Karpas-422 (cell line): ENCODE measurements around the gene GRID2. TPM values are rescaled to one million over a fixed set of nuclear protein-coding genes. Genes with fewer than 3 reads are reported as not detected.

Experiments used
- DNase-seq: peaks from one replicate; pipeline ENCODE4 v3.0.0-alpha.2; 2015
- H2AFZ ChIP-seq: fragments of 200-600 bp; sonication (generic); 2 replicates; pipeline ENCODE4 v1.6.1; 2014; ENCODE audit warnings: antibody characterized with exemption, low read length, mixed read lengths
- H3K27ac ChIP-seq: fragments of 200-600 bp; sonication (generic); 2 replicates; pipeline ENCODE4 v1.5.1; 2014; ENCODE audit warnings: mild to moderate bottlenecking, low read length, moderate library complexity
- H3K27me3 ChIP-seq: fragments of 200-600 bp; sonication (generic); 2 replicates; pipeline ENCODE4 v1.6.1; 2014; ENCODE audit warnings: low read length, mixed read lengths
- H3K36me3 ChIP-seq: fragments of 200-600 bp; sonication (generic); 2 replicates; pipeline ENCODE4 v1.6.1; 2014; ENCODE audit warnings: low read length, mixed read lengths; ENCODE audit not compliant: insufficient read depth
- H3K4me1 ChIP-seq: fragments of 200-600 bp; sonication (generic); 2 replicates; pipeline ENCODE4 v1.6.1; 2014; ENCODE audit warnings: mild to moderate bottlenecking, low read length, mixed read lengths
- H3K4me2 ChIP-seq: fragments of 200-600 bp; sonication (generic); 2 replicates; pipeline ENCODE4 v1.6.1; 2014; ENCODE audit warnings: low read length, low read depth, mild to moderate bottlenecking; ENCODE audit not compliant: poor library complexity, severe bottlenecking
- H3K4me3 ChIP-seq: fragments of 200-600 bp; sonication (generic); 2 replicates; pipeline ENCODE4 v1.5.1; 2014; ENCODE audit warnings: mild to moderate bottlenecking, antibody characterized with exemption, low read length, mixed read lengths
- H3K79me2 ChIP-seq: fragments of 200-600 bp; sonication (generic); 2 replicates; pipeline ENCODE4 v1.6.1; 2014; ENCODE audit warnings: mild to moderate bottlenecking, low read length, mixed read lengths
- H3K9ac ChIP-seq: fragments of 200-600 bp; sonication (generic); 2 replicates; pipeline ENCODE4 v1.6.0; 2014; ENCODE audit warnings: low read length
- H3K9me2 ChIP-seq: fragments of 200-600 bp; sonication (generic), shearing (Covaris generic); replicated peaks from 2 replicates; pipeline ENCODE4 v1.6.0; 2014; ENCODE audit warnings: mild to moderate bottlenecking, low read length, moderate library complexity; ENCODE audit not compliant: insufficient read depth
- H3K9me3 ChIP-seq: fragments of 300-700, 200-600 bp; sonication (generic); 2 replicates; pipeline ENCODE4 v1.6.1; 2014; ENCODE audit warnings: low read length, mixed read lengths
- H4K20me1 ChIP-seq: fragments of 200-600 bp; sonication (generic); 2 replicates; pipeline ENCODE4 v1.6.1; 2014; ENCODE audit warnings: mild to moderate bottlenecking, antibody characterized with exemption, low read length, low read depth; ENCODE audit not compliant: insufficient read depth
- total RNA-seq: library from RNA; depleted of rRNA; stranded (reverse); fragments of >200 nt; shearing (Covaris generic); gene quantifications from 2 replicates; pipeline ENCODE4 v1.2.3, GENCODE V29; 2014; ENCODE audit warnings: low replicate concordance

GRID2 gene
- total RNA-seq, 1 experiment from 2014 or later = not detected

DNA sequence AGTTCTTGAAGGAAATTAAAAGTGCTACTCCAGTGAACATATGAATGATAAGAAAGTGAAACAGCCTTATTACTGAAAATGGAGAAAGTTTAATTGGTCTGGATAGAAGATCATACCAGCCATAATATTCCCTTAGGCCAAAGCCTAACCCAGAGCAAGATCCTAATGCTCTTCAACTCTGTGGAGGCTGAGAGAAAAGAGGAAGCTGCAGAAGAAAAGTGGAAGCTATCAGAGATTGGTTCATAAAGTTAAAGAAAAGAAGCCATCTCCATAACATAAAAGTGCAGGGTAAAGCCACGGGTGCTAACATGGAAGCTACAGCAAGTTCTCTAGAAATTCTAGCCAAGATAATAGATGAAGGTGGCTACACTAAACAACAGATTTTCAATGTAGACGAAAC is 1439.3 kb downstream of the GRID2 start:
- no peak for DNase-seq
- no peaks in the 10 kb centered on the region for H3K9me2 ChIP-seq
- no peak overlapping the region for H2AFZ ChIP-seq
- H3K36me3 ChIP-seq = no peaks in the 10 kb centered on the region
- no peak overlapping the region for H3K27ac ChIP-seq
- H3K79me2 ChIP-seq = no peaks in the 10 kb centered on the region
- no peaks in the 10 kb centered on the region for H3K9me3 ChIP-seq
- H3K27me3 ChIP-seq = no peaks in the 10 kb centered on the region
- no peaks in the 10 kb centered on the region for H3K4me1 ChIP-seq
- H3K9ac ChIP-seq = no peak overlapping the region
- H3K4me3 ChIP-seq = no peak overlapping the region
- no peaks in the 10 kb centered on the region for H4K20me1 ChIP-seq
- no peak overlapping the region for H3K4me2 ChIP-seq

DNA sequence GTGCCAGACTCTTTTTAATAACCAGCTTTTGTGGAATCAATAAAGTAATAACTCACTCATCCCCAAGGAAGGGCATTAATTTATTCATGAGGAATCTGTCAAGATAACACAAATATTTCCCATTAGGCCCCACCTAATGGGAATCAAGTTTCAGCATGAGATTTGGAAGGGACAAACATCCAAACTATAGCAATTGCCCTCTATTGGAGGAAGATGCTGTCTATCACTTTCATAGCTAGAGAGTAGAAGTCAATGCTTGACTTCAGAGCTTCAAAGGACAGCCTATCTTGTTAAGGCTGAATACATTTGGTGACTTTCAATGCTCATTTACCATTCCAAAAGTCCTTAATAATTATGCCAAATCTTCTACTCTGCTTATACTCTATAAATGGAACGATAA is 1439.9 kb downstream of the GRID2 start:
- Histone ChIP-seq H3K27me3 (no peaks in the 10 kb centered on the region), H3K27ac (no peak overlapping the region), H3K4me3 (no peak overlapping the region), H4K20me1 (no peaks in the 10 kb centered on the region), H3K4me2 (no peak overlapping the region), H3K79me2 (no peaks in the 10 kb centered on the region), H3K36me3 (no peaks in the 10 kb centered on the region), H3K9me3 (no peaks in the 10 kb centered on the region), H3K9ac (no peak overlapping the region), H3K9me2 (no peaks in the 10 kb centered on the region), H3K4me1 (no peaks in the 10 kb centered on the region), H2AFZ (no peak overlapping the region)
- DNase-seq = no peak

DNA sequence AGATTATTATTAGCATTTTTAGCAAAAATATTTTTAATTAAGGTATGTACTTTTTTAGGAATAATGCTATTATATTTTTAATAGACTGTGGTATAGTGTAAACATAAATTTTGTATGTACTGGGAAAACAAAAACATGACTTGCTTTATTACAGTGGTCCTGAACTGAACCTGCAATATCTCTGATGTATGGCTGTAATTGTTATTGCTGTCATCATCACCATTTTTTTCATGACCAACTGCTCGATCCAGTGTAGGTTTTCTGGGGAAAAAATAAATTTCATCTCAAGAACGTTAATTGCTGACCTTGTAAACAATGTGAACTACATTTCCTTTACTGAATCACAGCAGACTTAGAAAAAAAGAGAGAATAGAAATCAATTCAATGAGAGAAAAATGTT is 1441.2 kb downstream of the GRID2 start:
- no peak for DNase-seq
- Histone ChIP-seq H3K4me2 (no peak overlapping the region), H3K4me3 (no peak overlapping the region), H3K9me2 (no peaks in the 10 kb centered on the region), H3K27me3 (no peaks in the 10 kb centered on the region), H3K9me3 (no peaks in the 10 kb centered on the region), H3K27ac (no peak overlapping the region), H3K4me1 (no peaks in the 10 kb centered on the region), H2AFZ (no peak overlapping the region), H3K9ac (no peak overlapping the region), H3K36me3 (no peaks in the 10 kb centered on the region), H4K20me1 (no peaks in the 10 kb centered on the region), H3K79me2 (no peaks in the 10 kb centered on the region)

DNA sequence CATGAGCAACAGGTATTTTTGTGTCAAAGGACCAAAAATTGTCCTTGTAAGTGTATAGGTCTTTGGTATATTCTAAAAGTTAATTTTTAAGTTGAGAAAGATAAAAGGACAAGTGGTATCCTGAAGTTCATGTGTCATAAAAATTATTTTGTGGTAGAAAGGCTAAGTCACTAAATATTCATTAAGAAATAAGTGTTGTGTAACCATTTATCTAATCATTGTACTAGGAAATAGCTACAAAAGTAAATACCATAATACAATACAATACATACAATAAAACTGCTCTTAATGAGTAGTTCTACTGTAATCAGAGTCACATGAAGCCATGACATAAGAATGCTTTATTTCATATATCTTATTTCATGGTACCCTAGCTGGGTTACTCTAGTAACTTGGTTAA is 1442.3 kb downstream of the GRID2 start:
- Histone ChIP-seq H3K27me3 (no peaks in the 10 kb centered on the region), H3K79me2 (no peaks in the 10 kb centered on the region), H3K4me2 (no peak overlapping the region), H3K36me3 (no peaks in the 10 kb centered on the region), H3K9me3 (no peaks in the 10 kb centered on the region), H3K4me3 (no peak overlapping the region), H3K27ac (no peak overlapping the region), H2AFZ (no peak overlapping the region), H4K20me1 (no peaks in the 10 kb centered on the region), H3K9me2 (no peaks in the 10 kb centered on the region), H3K9ac (no peak overlapping the region), H3K4me1 (no peaks in the 10 kb centered on the region)
- DNase-seq = no peak

DNA sequence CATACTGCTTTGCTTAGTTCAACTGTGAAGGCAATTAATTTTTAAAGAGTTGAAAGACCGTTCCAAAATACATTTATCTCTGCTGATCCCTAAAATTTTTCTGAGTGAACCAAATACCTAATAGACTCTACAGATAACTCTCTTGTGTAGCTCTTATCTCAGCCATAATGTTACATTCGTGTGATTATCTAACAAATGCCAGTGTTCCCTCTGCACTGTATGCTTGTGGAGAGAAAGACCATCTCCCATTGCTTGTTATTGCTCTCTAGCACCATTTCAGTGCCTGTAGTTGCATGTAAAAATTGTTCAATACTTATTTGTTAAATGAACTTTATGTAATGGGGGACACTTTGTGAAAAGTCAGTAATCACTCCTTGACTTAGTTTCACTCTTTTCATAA is 1443.5 kb downstream of the GRID2 start:
- H3K36me3 ChIP-seq = no peaks in the 10 kb centered on the region
- no peaks in the 10 kb centered on the region for H3K4me1 ChIP-seq
- H3K9ac ChIP-seq = no peak overlapping the region
- no peak overlapping the region for H3K4me2 ChIP-seq
- no peaks in the 10 kb centered on the region for H3K9me3 ChIP-seq
- H3K27me3 ChIP-seq = no peaks in the 10 kb centered on the region
- no peak overlapping the region for H3K27ac ChIP-seq
- no peak overlapping the region for H3K4me3 ChIP-seq
- H3K79me2 ChIP-seq = no peaks in the 10 kb centered on the region
- H2AFZ ChIP-seq = no peak overlapping the region
- H4K20me1 ChIP-seq = no peaks in the 10 kb centered on the region
- H3K9me2 ChIP-seq = no peaks in the 10 kb centered on the region
- DNase-seq = no peak

DNA sequence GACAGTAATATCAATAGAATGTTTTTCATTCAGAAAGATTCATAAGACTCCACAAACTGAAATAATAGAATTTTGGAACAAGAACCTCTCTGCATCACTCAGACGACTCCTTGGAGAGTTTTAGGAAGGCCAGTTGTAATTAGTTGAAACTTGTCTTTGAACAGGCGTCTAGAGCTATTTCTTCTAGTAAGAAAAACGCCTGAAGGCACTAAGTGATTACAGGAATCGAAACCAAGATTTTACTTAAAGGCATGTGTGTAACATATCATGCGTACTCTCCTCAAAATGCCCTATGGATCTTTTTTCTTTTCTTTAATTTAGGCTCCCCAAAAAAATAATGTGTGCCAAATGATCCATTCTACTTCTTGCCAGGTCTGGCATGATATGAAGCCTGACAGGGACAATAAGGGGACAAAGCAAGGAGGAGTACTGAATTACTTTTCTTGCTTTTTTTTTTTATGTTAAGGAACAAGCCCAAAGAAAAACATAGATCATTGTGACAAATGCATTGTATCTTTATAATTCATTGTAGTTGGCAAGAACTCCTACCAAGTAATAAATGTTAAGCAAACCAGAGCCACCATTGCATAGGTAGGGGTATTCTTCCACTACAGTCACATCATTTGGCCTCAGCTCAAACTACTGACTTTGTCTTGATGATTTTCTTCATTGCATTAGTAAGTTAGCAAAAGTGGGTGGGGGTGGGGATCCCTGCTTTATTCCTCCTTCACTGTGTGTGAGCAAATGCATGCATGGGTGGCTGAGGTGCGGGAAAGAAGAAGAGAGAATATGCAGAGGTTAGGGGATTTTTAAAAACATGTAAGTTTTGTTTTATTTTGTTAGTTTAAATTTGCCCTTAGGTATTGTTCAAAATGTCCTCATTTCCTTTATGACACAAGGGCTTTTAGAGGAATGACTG is 1444.9 kb downstream of the GRID2 start:
- Histone ChIP-seq H3K27ac (no peak overlapping the region), H3K79me2 (no peaks in the 10 kb centered on the region), H3K27me3 (no peaks in the 10 kb centered on the region), H3K9ac (no peak overlapping the region), H3K4me1 (no peaks in the 10 kb centered on the region), H2AFZ (no peak overlapping the region), H3K9me2 (no peaks in the 10 kb centered on the region), H3K9me3 (no peaks in the 10 kb centered on the region), H3K36me3 (no peaks in the 10 kb centered on the region), H3K4me3 (no peak overlapping the region), H4K20me1 (no peaks in the 10 kb centered on the region), H3K4me2 (no peak overlapping the region)
- DNase-seq = no peak

DNA sequence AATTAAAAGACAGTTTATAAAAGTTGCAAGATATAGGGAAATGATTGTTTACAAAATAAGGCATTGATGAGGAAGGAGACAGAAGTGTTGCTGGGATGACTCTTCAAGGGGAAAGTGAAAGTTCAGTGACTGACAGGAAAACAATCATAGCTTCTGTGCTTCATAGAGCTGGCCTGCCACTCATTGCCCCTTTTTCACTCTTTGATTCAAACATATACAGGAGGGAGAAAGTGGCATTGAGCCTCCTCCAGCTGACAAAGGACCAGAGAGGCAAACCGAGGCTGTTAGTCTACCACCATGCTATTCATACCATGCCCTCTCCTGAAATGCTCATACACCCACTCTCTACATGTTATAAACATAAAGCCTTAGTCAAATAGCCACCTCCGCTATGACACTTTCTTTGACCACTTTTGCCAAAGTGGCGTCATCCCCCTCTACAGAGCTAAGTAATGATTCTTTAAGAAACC is 1445.6 kb downstream of the GRID2 start:
- Histone ChIP-seq H3K79me2 (no peaks in the 10 kb centered on the region), H3K4me2 (no peak overlapping the region), H3K27ac (no peak overlapping the region), H3K4me1 (no peaks in the 10 kb centered on the region), H3K9me3 (no peaks in the 10 kb centered on the region), H3K9ac (no peak overlapping the region), H3K27me3 (no peaks in the 10 kb centered on the region), H3K36me3 (no peaks in the 10 kb centered on the region), H3K4me3 (no peak overlapping the region), H3K9me2 (no peaks in the 10 kb centered on the region), H4K20me1 (no peaks in the 10 kb centered on the region), H2AFZ (no peak overlapping the region)
- DNase-seq = no peak

DNA sequence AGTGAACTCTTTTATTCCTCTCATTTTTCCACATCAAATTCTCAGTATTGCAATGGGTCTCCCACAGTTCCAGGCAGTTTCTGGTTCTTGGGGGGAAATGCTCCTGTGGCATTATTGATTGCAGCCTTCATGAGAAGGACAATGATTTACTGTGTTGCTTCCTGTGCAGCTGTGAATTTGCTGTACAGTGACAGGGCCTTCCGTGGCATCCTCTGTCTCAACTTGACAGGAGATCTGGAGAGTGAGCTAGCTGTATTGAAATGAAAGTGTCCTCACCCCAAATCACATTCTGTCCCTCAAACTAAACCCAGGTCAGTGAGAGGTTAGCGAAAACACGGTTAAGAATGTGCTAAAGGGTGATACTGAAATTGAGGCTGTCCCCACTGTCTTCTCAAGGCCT is 1447.6 kb downstream of the GRID2 start:
- H3K27me3 ChIP-seq = no peaks in the 10 kb centered on the region
- H3K9me3 ChIP-seq = no peaks in the 10 kb centered on the region
- no peaks in the 10 kb centered on the region for H3K36me3 ChIP-seq
- H3K4me2 ChIP-seq = no peak overlapping the region
- no peak overlapping the region for H3K9ac ChIP-seq
- no peak overlapping the region for H3K4me3 ChIP-seq
- no peaks in the 10 kb centered on the region for H3K79me2 ChIP-seq
- H3K27ac ChIP-seq = no peak overlapping the region
- no peak for DNase-seq
- no peaks in the 10 kb centered on the region for H4K20me1 ChIP-seq
- H3K4me1 ChIP-seq = no peaks in the 10 kb centered on the region
- H3K9me2 ChIP-seq = no peaks in the 10 kb centered on the region
- no peak overlapping the region for H2AFZ ChIP-seq
